Eye (tissue), 1 donor: ENCODE results near the gene TAF4.
"Not testable (repeated sequence)": the region's sequence is repeated elsewhere in the genome, so short reads cannot be mapped to it uniquely, and the experiment has no call there.

Experiments
- DNase-seq: peaks from one replicate; pipeline ENCODE4 v3.0.0-alpha.2; 2015

The TAF4 gene

GRCh38 chr20:62071669-62072430, 6.2 kb upstream of the TAF4 start:
- not testable (repeated sequence) for DNase-seq

- no peak for DNase-seq
Measured at GRCh38 chr20:62069741-62070216, 4.1 kb upstream of the TAF4 start.

GRCh38 chr20:62068997-62069396, 3.3 kb upstream of the TAF4 start:
- DNase-seq = no peak

- DNase-seq = peak; percentile 33
Measured at GRCh38 chr20:62067547-62068260, 2.0 kb upstream of the TAF4 start.

- peak; percentile 83 for DNase-seq
Measured at GRCh38 chr20:62066983-62067433, 1.3 kb upstream of the TAF4 start.

- peak; percentile 92 for DNase-seq
Measured at GRCh38 chr20:62066339-62066982, 780 bp upstream of the TAF4 start.

- peak; percentile 35 for DNase-seq
Measured at GRCh38 chr20:62064770-62065673, 659 bp downstream of the TAF4 start.

GRCh38 chr20:62063981-62064769, 1.5 kb downstream of the TAF4 start:
- DNase-seq = no peak

- peak; percentile 80 for DNase-seq
Measured at GRCh38 chr20:62063315-62063980, 2.2 kb downstream of the TAF4 start.

GRCh38 chr20:62062661-62063314, 2.9 kb downstream of the TAF4 start:
- DNase-seq = no peak

GRCh38 chr20:62061851-62062423, 3.7 kb downstream of the TAF4 start:
- DNase-seq = no peak

GRCh38 chr20:62060631-62061541, 4.8 kb downstream of the TAF4 start:
- DNase-seq = no peak

- no peak for DNase-seq
Measured at GRCh38 chr20:62059920-62060630, 5.6 kb downstream of the TAF4 start.

GRCh38 chr20:62059401-62059800, 6.3 kb downstream of the TAF4 start:
- no peak for DNase-seq

- no peak for DNase-seq
Measured at GRCh38 chr20:62058941-62059340, 6.7 kb downstream of the TAF4 start.

- DNase-seq = no peak
Measured at GRCh38 chr20:62056975-62057374, 8.7 kb downstream of the TAF4 start.

- DNase-seq = no peak
Measured at GRCh38 chr20:62056377-62056776, 9.3 kb downstream of the TAF4 start.

- not testable (repeated sequence) for DNase-seq
Measured at GRCh38 chr20:62055862-62056115, 9.9 kb downstream of the TAF4 start.
